HFFc6 (cell line): ENCODE data around the gene NEU4. TPM values are rescaled to one million over a fixed set of nuclear protein-coding genes. Genes with fewer than 3 reads are reported as not detected.
A peak's percentile ranks its signal among the peaks of the same experiment; 100 is the strongest.

Experiments
- DNase-seq: peaks from one replicate; pipeline ENCODE4 v3.0.0-alpha.2; 2018
- H3K27ac Mint-ChIP-seq: 2 replicates; pipeline ENCODE4 v1.8.0; 2020; ENCODE audit warnings: mild to moderate bottlenecking, mixed read lengths
- H3K27me3 Mint-ChIP-seq: 2 replicates; pipeline ENCODE4 v1.8.0; 2021; ENCODE audit warnings: mild to moderate bottlenecking, moderate library complexity, mixed read lengths; ENCODE audit not compliant: insufficient read depth
- H3K36me3 Mint-ChIP-seq: 2 replicates; pipeline ENCODE4 v1.8.0; 2021; ENCODE audit warnings: low read depth, mixed read lengths
- H3K4me1 Mint-ChIP-seq: 2 replicates; pipeline ENCODE4 v1.8.0; 2020; ENCODE audit warnings: low read depth, mixed read lengths
- H3K4me3 Mint-ChIP-seq: 2 replicates; pipeline ENCODE4 v1.8.0; 2020; ENCODE audit warnings: mild to moderate bottlenecking, moderate library complexity, mixed read lengths
- H3K9me3 Mint-ChIP-seq: 2 replicates; pipeline ENCODE4 v1.8.0; 2020; ENCODE audit warnings: mild to moderate bottlenecking, mixed read lengths
- total RNA-seq, 6 experiments: library from RNA; stranded (reverse); fragmentation: NEBNext Ultra II Directional; extraction: Animal tissue kit (Norgen Biotek cat#: 25700); gene quantifications; 2 replicates in 1 of 6; 3 replicates in 5 of 6; pipeline ENCODE4 v1.2.3, GENCODE V29; 2021
- TF ChIP-seq, protein P1 (sequence below): fragments of 200-600 bp; sonication (generic); IDR thresholded peaks from 2 replicates; pipeline ENCODE4 v1.5.0; 2021; ENCODE audit warnings: antibody characterized with exemption, mild to moderate bottlenecking

The NEU4 gene
- total RNA-seq, 6 experiments from 2014 or later = 0.08 TPM; not detected in 5

DNA sequence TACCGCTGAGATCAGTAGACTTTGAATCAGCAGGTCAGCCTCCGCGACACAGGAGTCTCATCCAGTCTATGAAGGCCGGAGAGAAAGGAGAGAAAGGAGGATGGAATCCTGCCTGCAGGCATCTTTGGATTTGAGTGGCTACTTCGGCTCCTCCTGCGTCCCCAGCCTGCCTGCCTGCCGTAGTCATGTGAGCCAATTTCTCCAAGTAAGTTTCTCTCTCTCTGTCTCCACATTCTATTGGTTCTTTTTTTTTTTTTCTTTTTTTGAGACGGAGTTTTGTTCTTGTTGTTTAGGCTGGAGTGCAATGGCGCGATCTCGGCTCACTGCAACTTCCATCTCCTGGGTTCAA, 33.0 kb downstream of the NEU4 start:
- Mint-ChIP-seq H3K27me3 (peaks cover 34% of the 10 kb centered on the region), H3K27ac (no peak overlapping the region), H3K4me1 (no peaks in the 10 kb centered on the region), H3K4me3 (no peak overlapping the region), H3K36me3 (no peaks in the 10 kb centered on the region), H3K9me3 (no peaks in the 10 kb centered on the region)
- no peak for DNase-seq
- TF ChIP-seq, protein P1, sequence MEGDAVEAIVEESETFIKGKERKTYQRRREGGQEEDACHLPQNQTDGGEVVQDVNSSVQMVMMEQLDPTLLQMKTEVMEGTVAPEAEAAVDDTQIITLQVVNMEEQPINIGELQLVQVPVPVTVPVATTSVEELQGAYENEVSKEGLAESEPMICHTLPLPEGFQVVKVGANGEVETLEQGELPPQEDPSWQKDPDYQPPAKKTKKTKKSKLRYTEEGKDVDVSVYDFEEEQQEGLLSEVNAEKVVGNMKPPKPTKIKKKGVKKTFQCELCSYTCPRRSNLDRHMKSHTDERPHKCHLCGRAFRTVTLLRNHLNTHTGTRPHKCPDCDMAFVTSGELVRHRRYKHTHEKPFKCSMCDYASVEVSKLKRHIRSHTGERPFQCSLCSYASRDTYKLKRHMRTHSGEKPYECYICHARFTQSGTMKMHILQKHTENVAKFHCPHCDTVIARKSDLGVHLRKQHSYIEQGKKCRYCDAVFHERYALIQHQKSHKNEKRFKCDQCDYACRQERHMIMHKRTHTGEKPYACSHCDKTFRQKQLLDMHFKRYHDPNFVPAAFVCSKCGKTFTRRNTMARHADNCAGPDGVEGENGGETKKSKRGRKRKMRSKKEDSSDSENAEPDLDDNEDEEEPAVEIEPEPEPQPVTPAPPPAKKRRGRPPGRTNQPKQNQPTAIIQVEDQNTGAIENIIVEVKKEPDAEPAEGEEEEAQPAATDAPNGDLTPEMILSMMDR = no peak

DNA sequence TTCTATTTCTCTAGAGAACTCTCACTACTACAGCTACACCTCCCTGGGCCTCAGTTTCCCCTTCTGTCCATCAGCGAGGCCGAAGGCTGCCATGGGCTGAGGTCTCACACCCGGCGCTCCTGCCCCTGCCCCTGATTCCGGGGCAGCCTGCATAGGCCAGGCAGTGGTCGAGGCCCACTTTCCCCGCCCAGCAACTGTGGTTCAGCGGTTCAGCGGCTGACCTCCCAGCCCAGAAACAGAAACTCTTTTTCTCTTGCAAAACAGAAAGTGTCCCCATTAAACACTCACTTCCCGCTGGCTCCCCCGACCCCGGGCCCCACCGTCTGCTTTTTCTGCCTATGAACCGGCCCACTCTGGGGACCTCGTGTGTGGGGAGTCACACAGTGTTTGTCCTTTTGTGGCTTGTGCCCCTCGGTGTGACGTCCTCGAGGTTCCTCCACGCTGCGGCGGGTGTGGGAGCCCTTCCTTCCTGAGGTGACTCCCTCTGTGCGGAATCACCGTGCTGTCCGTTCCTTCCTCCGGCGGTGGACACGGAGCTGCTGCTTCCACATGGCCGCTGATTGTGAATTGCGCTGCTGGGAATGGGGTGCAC, 33.7 kb downstream of the NEU4 start:
- H3K9me3 Mint-ChIP-seq = no peaks in the 10 kb centered on the region
- H3K27me3 Mint-ChIP-seq = peaks cover 28% of the 10 kb centered on the region
- no peak overlapping the region for H3K4me3 Mint-ChIP-seq
- TF ChIP-seq, protein P1 = no peak
- H3K36me3 Mint-ChIP-seq = no peaks in the 10 kb centered on the region
- DNase-seq = no peak
- H3K4me1 Mint-ChIP-seq = no peaks in the 10 kb centered on the region
- no peak overlapping the region for H3K27ac Mint-ChIP-seq

DNA sequence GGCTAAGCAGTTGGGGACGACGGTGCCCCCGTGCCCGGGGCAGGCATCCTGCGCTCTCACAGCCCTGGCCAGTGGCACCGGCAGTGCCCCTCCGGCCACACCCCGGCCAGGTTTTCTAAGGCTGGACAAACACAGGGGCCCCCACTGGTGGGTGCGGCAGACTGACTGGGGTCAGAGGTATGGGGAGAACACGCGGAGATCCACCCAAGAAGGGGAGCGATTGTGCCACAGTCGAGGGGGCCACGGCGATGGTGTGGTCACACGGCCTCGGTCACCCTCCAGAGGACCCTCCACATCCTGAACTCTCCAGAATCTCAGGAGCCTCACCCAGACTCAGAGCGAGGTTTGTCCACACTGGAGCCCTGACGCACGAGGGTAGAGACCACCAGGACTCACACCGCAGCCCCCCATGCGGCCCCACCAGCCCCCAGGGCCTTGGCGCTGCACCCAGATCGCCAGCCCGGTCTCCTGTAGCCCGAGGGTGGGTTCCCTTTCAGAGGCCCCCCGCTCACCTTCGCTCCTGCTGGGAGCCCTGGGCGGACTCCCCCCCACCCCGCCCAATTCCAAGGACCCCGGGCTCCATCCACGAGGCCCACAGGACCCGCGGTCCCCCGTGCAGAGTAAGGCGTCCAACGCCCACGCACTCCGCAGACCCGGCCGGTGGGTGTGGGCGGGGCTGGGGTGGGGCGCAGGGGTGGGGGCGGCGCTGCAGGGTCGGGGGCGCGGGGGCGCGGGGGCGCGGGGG, 34.5 kb downstream of the NEU4 start:
- TF ChIP-seq, protein P1 = no peak
- Mint-ChIP-seq H3K4me3 (no peak overlapping the region), H3K36me3 (no peaks in the 10 kb centered on the region), H3K4me1 (no peaks in the 10 kb centered on the region), H3K27ac (no peak overlapping the region), H3K27me3 (peaks cover 20% of the 10 kb centered on the region), H3K9me3 (no peaks in the 10 kb centered on the region)
- no peak for DNase-seq

DNA sequence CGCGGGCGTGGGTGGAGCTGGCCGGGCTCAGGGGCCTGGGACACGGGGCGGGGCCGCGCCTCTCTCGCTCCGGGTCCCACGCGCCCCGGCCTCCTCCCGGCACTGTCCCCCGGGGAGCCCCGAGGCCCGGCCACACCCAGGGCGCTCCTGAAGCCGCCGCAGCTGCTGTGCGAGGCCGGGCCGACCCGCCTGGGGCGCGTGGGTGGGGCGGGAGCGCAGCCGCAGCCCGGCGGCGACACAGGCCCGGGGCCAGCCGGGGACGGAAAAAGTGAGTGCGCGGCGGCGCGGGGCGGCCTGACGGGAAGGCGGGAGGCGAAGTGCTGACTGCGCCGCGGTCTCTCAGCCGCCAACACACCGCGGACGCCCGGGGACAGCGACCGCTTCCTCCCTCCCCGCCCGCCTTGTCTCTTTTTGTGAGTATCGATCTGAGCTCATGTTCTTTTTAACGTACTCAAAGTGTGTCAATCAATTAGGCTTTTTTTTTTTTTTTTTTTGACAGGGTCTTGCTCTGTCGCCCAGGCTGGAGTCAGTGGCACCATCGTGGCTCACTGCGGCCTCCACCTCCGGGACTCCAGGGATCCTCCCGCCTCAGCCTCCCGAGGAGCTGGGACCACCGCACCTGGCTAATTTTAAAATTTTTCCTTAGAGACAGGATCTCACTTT, 35.2 kb downstream of the NEU4 start:
- no peaks in the 10 kb centered on the region for H3K36me3 Mint-ChIP-seq
- no peaks in the 10 kb centered on the region for H3K9me3 Mint-ChIP-seq
- DNase-seq = peak; percentile 31
- H3K4me1 Mint-ChIP-seq = no peaks in the 10 kb centered on the region
- no peak overlapping the region for H3K27ac Mint-ChIP-seq
- peaks cover 25% of the 10 kb centered on the region for H3K27me3 Mint-ChIP-seq
- TF ChIP-seq, protein P1 = no peak
- H3K4me3 Mint-ChIP-seq = peak overlapping the region; percentile 73

DNA sequence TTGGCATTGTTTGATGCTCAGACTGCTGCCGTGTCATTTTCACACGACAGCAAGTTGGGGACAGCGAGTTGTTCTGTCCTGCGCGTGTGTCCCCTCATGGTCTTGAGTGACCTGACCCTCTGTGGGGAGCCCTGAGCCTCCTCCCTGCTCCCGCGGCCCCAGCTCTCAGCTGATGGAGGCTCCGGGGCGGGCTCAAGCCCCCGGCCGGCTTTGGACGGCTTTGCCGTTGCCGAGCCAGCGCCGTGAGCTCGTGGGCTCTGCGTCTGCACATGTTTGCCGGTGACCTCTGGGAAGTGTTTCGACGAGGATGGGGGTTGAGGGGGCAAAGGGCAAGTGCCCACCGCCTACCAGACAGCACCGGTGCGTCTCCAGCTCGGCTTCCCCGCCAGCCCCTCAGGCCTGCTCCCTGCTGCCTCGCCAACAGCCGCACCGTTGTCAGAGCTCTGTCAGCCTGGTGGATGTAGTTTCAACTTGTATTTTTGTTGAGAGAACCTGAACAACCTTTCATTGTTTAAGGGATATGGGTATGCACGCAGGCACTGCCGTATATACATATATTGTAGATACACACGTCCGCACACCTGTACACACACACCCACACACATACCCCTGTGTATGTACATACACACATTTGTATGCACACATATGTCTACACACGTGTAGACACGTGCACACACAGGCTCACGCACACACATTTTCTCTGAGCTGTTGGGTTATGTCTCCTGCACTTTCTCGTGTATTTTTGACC, 36.0 kb downstream of the NEU4 start:
- TF ChIP-seq, protein P1 = no peak
- Mint-ChIP-seq H3K9me3 (no peaks in the 10 kb centered on the region), H3K4me1 (no peaks in the 10 kb centered on the region), H3K27ac (no peak overlapping the region), H3K36me3 (no peaks in the 10 kb centered on the region), H3K27me3 (peaks cover 23% of the 10 kb centered on the region), H3K4me3 (peak overlapping the region; percentile 73)
- DNase-seq = no peak
